ENCODE results near the gene ATG10.
A peak's percentile ranks its signal among the peaks of the same experiment; 100 is the strongest.

ATG10 gene

DNA sequence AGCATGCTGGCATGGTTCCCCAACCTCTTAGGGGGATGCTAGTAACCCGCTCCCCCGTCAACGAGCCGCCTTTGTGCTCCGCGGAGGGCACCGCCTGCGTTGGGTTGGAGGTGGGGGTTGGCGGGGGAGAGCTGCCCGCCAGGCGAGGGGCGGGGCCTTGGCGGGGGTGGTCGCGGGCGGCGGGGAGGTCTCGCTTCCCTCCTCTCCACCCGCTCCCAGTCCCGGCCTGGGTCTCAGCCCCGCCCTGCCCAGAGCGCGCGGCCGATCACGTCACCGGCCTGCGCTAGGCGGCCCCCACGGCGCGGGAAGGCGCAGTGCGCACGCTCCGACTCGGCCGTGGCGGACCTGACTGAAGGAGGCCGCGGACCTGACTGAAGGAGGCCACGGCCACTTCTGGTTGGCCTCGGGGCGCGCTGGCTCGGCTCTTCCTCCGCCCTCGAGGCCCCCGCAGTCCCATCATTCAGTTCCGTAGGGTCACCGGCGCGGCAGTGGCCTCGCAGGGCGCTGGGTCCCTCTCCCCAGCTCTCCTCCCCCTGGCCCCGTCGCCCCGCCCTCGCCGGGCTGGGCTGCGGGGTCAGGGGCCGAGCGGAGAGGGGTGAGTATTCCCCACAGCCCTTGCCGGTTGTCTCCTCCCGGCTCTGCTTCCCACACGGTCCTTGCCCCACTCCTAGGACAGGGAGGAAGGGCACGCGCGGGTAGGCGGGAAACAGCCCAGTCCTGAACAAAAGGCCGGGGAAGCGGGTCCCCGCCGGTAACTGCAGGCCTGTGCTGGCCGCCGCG, at the start of gene ATG10:
ATG10 (plus strand) TSS at position 312 of the 780 bp plus-strand sequence. CDS start 15,548 bp downstream, outside the sequence.
- TF ChIP-seq, protein P1, sequence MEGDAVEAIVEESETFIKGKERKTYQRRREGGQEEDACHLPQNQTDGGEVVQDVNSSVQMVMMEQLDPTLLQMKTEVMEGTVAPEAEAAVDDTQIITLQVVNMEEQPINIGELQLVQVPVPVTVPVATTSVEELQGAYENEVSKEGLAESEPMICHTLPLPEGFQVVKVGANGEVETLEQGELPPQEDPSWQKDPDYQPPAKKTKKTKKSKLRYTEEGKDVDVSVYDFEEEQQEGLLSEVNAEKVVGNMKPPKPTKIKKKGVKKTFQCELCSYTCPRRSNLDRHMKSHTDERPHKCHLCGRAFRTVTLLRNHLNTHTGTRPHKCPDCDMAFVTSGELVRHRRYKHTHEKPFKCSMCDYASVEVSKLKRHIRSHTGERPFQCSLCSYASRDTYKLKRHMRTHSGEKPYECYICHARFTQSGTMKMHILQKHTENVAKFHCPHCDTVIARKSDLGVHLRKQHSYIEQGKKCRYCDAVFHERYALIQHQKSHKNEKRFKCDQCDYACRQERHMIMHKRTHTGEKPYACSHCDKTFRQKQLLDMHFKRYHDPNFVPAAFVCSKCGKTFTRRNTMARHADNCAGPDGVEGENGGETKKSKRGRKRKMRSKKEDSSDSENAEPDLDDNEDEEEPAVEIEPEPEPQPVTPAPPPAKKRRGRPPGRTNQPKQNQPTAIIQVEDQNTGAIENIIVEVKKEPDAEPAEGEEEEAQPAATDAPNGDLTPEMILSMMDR (IDR thresholded peaks at IDR 0.05; ENCODE audit: low read depth, low read length): no peak
- peak; percentile 95 for DNase-seq (ENCODE audit: low read depth, low spot score)
- in situ Hi-C loops (cut with HindIII; ENCODE audit: low sequenced_read_pairs): no loop called here
- peak within 1 kb of the TSS; percentile 71 for H3K4me3 ChIP-seq (ENCODE audit: low read depth, low read length)

DNA sequence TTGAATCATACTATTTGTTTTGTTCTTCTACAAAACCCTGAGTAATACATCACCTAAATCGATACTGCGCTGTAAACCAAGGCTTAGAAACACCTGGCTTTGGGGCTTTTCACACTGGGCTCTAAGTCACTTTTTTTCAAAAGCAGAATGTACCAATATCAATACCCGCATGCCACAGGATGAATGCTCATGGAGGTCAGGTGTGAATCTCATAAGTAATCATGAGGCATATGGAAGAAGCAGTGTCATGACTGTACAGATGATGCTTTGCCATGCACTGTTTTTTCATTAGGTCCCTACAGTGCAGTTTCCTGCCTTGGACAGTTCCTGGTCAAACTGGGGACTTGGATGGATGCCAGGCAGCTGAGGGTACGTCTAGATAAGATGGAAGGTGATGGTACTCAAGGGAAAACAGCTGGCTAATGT, 49.0 kb upstream of the ATG10 start:
- H3K4me3 ChIP-seq (ENCODE audit: low read depth, low read length): no peak overlapping the region
- in situ Hi-C loops (cut with HindIII; ENCODE audit: low sequenced_read_pairs): no loop called here

DNA sequence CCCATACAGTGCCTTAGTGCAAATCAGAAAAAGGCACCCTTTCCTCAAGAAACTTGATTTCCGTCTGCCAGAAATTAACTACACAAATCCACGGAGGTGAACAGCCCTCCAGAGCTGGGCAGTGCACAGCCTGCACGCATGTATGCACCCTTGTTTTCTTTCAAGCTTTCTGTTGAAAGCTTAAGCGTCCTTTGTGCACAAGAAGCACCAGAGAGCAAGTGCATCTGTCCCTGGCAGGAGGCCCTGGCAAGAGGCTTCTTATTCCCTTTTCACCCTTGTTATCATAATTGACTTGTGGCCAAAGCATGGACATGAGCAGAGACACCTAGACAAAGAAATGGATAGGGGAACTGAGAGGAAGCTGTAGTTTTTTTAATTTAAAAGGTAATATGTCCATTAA, 47.4 kb upstream of the ATG10 start:
- H3K4me3 ChIP-seq (ENCODE audit: low read depth, low read length): no peak overlapping the region
- in situ Hi-C loops (cut with HindIII; ENCODE audit: low sequenced_read_pairs): no loop called here
- TF ChIP-seq, protein P1 (IDR thresholded peaks at IDR 0.05; ENCODE audit: low read depth, low read length): no peak
- DNase-seq (ENCODE audit: low read depth, low spot score): no peak

More for the DNA sequence above, 49.0 kb upstream of the ATG10 start:
- no peak for DNase-seq (ENCODE audit: low read depth, low spot score)
- TF ChIP-seq, protein P1 (IDR thresholded peaks at IDR 0.05; ENCODE audit: low read depth, low read length): no peak

DNA sequence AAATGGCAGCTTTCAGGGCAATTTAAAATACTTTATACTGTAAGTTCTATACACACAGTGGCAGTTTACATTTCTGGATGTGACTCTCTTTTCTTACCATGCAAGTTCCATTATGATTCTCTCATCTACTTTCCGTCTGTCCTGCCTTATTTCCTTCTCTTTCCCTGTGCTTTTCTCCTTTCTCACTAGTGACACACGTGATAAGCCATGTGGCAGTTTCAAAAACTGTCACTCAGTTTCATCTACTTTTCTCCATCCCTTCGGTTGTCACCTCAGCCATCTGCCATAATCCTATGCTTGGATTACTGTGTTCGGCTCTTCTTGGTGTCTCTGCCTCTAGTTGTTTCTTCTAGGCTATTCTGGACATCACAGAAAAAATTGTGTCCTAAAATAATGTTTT, 46.8 kb upstream of the ATG10 start:
- in situ Hi-C loops (cut with HindIII; ENCODE audit: low sequenced_read_pairs): no loop called here
- TF ChIP-seq, protein P1 (IDR thresholded peaks at IDR 0.05; ENCODE audit: low read depth, low read length): no peak
- no peak overlapping the region for H3K4me3 ChIP-seq (ENCODE audit: low read depth, low read length)
- no peak for DNase-seq (ENCODE audit: low read depth, low spot score)

DNA sequence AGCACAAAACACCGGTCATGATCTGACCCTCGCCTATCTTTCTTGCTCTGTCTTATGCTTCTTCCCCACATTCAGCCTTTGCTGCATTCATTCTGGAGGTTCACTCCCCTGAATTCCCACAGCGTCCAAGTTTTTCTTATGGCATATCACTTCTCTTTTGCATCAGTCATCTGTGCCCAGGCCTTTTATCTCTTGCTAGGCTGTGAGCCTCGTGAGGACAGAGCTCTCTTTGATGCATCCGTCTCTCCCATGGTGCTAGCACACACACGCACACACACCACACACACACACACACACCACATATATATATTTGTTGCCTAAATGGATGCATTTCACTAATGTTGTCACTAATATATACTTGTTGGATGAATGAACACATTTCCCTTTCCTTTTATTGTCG, 45.8 kb upstream of the ATG10 start:
- no peak for DNase-seq (ENCODE audit: low read depth, low spot score)
- no peak overlapping the region for H3K4me3 ChIP-seq (ENCODE audit: low read depth, low read length)
- TF ChIP-seq, protein P1 (IDR thresholded peaks at IDR 0.05; ENCODE audit: low read depth, low read length): no peak
- in situ Hi-C loops (cut with HindIII; ENCODE audit: low sequenced_read_pairs): no loop called here

DNA sequence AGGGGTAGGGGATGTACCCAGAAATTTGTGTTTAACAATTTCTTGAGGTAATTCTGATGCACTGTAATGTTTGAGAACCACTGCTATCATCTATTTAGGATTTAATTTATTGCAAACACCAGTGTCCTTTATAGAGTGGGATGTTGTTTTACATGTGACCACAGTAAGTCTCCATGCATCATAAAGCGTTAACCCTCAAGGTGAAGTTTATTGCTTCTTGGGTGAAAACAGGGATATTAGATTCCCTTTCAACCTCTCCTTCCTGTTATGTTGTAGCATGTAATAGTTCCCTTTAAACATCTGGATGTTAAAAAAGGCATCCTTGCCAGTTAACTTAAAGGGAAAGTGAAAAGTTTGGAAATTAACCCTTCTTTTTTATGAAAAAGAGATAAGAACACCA, 35.8 kb upstream of the ATG10 start:
- in situ Hi-C loops (cut with HindIII; ENCODE audit: low sequenced_read_pairs): no loop called here
- DNase-seq (ENCODE audit: low read depth, low spot score): no peak
- H3K4me3 ChIP-seq (ENCODE audit: low read depth, low read length): no peak overlapping the region
- TF ChIP-seq, protein P1 (IDR thresholded peaks at IDR 0.05; ENCODE audit: low read depth, low read length): no peak

All from astrocyte of the spinal cord (primary cell).